Neuronal stem cell (in vitro differentiated cells): ENCODE measurements around the gene COQ3.

Experiments used
- DNase-seq: peaks from one replicate; pipeline ENCODE4 v3.0.0-alpha.2; 2013; ENCODE audit warnings: low spot score
- H2AFZ ChIP-seq: one replicate; pipeline ENCODE4 v1.6.1; 2013; ENCODE audit warnings: mild to moderate bottlenecking, low read length, inconsistent platforms
- H2AK5ac ChIP-seq: 2 replicates; pipeline ENCODE4 v1.6.1; 2013; ENCODE audit warnings: low read depth, mild to moderate bottlenecking, inconsistent platforms, low read length, moderate library complexity, mixed read lengths
- H2BK120ac ChIP-seq: 2 replicates; pipeline ENCODE4 v1.6.1; 2013; ENCODE audit warnings: low read depth, mild to moderate bottlenecking, inconsistent platforms, low read length, moderate library complexity, mixed read lengths
- H2BK12ac ChIP-seq: one replicate; pipeline ENCODE4 v1.6.1; 2013; ENCODE audit warnings: low read length, inconsistent platforms
- H2BK15ac ChIP-seq: 2 replicates; pipeline ENCODE4 v1.6.1; 2013; ENCODE audit warnings: mild to moderate bottlenecking, low read length, inconsistent platforms, mixed read lengths
- H2BK5ac ChIP-seq: one replicate; pipeline ENCODE4 v1.6.1; 2013; ENCODE audit warnings: inconsistent platforms, mild to moderate bottlenecking, low read length, moderate library complexity
- H3K14ac ChIP-seq: one replicate; pipeline ENCODE4 v1.6.1; 2013; ENCODE audit warnings: low read length, inconsistent platforms
- H3K18ac ChIP-seq: 2 replicates; pipeline ENCODE4 v1.6.1; 2013; ENCODE audit warnings: low read length, inconsistent platforms
- H3K23ac ChIP-seq: 2 replicates; pipeline ENCODE4 v1.6.1; 2013; ENCODE audit warnings: low read depth, mild to moderate bottlenecking, mixed read lengths, low read length, inconsistent platforms; ENCODE audit not compliant: poor library complexity
- H3K27ac ChIP-seq: replicated peaks from 3 replicates; pipeline ENCODE4 v1.5.1; 2013; ENCODE audit warnings: low read length, inconsistent platforms
- H3K27me3 ChIP-seq, 3 experiments: 2 replicates each; pipeline ENCODE4 v1.6.1; 2013; ENCODE audit warnings: low read length in 3 of 3, mild to moderate bottlenecking in 2 of 3, inconsistent platforms in 1 of 3, low read depth in 1 of 3, mixed read lengths in 1 of 3, moderate library complexity in 1 of 3; ENCODE audit not compliant: control insufficient read depth in 3 of 3, insufficient read depth in 3 of 3
- H3K36me3 ChIP-seq, 2 donors: replicated peaks in 1 of 2; 2 replicates each; pipeline ENCODE4 v1.6.1; 2013; ENCODE audit warnings: low read length in 2 of 2; ENCODE audit not compliant: control insufficient read depth in 2 of 2, insufficient read depth in 2 of 2
- H3K4ac ChIP-seq: 2 replicates; pipeline ENCODE4 v1.6.1; 2013; ENCODE audit warnings: inconsistent platforms, mild to moderate bottlenecking, low read length, moderate library complexity
- H3K4me1 ChIP-seq, 2 donors: 1 replicate in 1 of 2; 2 replicates in 1 of 2; pipeline ENCODE4 v1.6.1; 2013; ENCODE audit warnings: low read length in 2 of 2, low read depth in 1 of 2; ENCODE audit not compliant: control insufficient read depth in 2 of 2, insufficient read depth in 1 of 2
- H3K4me2 ChIP-seq: one replicate; pipeline ENCODE4 v1.6.1; 2013; ENCODE audit warnings: mild to moderate bottlenecking, low read length, inconsistent platforms; ENCODE audit not compliant: insufficient read depth, poor library complexity, severe bottlenecking
- H3K4me3 ChIP-seq, 2 donors: 2 replicates each; pipeline ENCODE4 v1.5.1; 2013; ENCODE audit warnings: low read length in 2 of 2, mild to moderate bottlenecking in 2 of 2, inconsistent platforms in 1 of 2, moderate library complexity in 1 of 2
- H3K79me1 ChIP-seq: one replicate; pipeline ENCODE4 v1.6.1; 2013; ENCODE audit warnings: low read depth, mild to moderate bottlenecking, inconsistent platforms, low read length, moderate library complexity
- H3K9ac ChIP-seq: one replicate; pipeline ENCODE4 v1.6.1; 2013; ENCODE audit warnings: mild to moderate bottlenecking, low read depth, low read length, inconsistent platforms; ENCODE audit not compliant: poor library complexity
- H3K9me3 ChIP-seq, 2 donors: replicated peaks in 1 of 2; 2 replicates each; pipeline versions ENCODE3 to v1.6.1; 2013; ENCODE audit warnings: low read length in 2 of 2, mild to moderate bottlenecking in 2 of 2, inconsistent platforms in 1 of 2, low read depth in 1 of 2, mixed read lengths in 1 of 2, moderate library complexity in 1 of 2; ENCODE audit not compliant: control insufficient read depth in 2 of 2, insufficient read depth in 1 of 2
- H4K8ac ChIP-seq: one replicate; pipeline ENCODE4 v1.6.1; 2013; ENCODE audit warnings: low read depth, mild to moderate bottlenecking, inconsistent platforms, low read length, moderate library complexity
- H4K91ac ChIP-seq: one replicate; pipeline ENCODE4 v1.6.1; 2013; ENCODE audit warnings: low read length, low read depth, mild to moderate bottlenecking, inconsistent platforms; ENCODE audit not compliant: poor library complexity
- WGBS, 2 donors: extraction: QIAGEN DNeasy Blood & Tissue Kit; methylation state at CpG; one replicate each; pipeline ENCODE4 v1.1.7; 2013; ENCODE audit warnings: missing lambda C conversion rate in 2 of 2, mixed read lengths in 1 of 2; ENCODE audit not compliant: insufficient read length in 2 of 2, insufficient replicate concordance in 1 of 2; ENCODE audit errors: extremely low coverage in 2 of 2; 5-methylcytosine and 5-hydroxymethylcytosine counted together

COQ3 gene

DNA sequence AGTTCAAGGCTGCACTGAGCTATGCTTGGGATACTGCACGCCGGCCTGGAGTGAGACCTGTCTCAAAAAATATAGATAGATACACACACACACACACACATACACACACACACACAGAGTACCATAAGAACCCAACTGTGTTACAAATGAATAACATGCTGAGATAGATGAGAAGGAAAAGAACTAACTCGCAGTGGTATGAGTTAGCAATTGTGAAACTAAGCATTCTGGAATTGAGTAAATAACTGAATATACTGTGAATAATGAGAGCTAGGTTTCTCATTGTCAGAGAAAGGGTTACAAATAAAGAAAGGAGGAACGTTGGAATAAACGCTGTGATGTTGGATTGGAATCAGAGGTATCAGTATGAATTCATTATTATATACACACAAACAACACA lies 30.0 kb downstream of the COQ3 start:
- Histone ChIP-seq H3K36me3 (no peaks in the 10 kb centered on the region), H3K4me3 (no peak overlapping the region), H2BK15ac (no peak overlapping the region), H3K27ac (no peak overlapping the region), H3K4me1 (no peaks in the 10 kb centered on the region), H3K9me3 (no peaks in the 10 kb centered on the region), H3K18ac (no peak overlapping the region), H2BK5ac (no peak overlapping the region), H2AK5ac (no peak overlapping the region), H3K23ac (no peak overlapping the region), H3K79me1 (no peaks in the 10 kb centered on the region), H3K4me2 (no peak overlapping the region), H3K9ac (no peak overlapping the region), H2AFZ (no peak overlapping the region), H2BK120ac (no peak overlapping the region), H4K8ac (no peak overlapping the region), H2BK12ac (no peak overlapping the region), H3K14ac (no peak overlapping the region), H3K27me3 (no peaks in the 10 kb centered on the region), H4K91ac (no peak overlapping the region), H3K4ac (no peak overlapping the region)
- WGBS, 2 donors = no CpG with 5 or more reads among the region's 5 CpGs
- DNase-seq = no peak

DNA sequence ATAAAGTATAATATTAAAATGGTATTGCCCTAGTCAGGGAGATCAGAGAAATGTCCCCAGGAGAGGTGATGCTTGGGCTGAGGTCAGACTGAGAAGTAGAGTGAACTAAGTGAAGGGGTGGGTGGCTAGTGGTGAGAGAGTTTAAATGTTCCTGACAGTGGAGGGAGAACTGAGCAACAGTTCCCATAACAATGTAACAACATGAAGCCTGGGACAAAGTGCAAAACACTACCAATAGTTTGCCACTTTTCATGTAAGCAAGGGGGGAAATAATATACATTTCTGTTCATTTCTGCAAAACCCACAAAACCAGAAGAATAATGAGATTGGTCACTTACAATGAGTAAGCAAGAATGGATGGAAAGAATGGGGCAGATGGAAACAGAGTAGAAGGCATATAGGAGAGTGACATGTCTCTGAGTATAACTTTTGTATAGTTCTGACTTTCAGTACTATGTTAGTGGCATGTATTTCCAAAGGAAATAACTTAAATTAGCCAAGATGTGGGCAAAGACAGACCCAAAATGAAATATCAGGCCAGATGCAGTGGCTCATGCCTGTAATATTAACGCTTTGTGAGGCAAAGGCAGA lies 31.2 kb downstream of the COQ3 start:
- no peak overlapping the region for H4K8ac ChIP-seq
- no peaks in the 10 kb centered on the region for H3K4me1 ChIP-seq
- no peaks in the 10 kb centered on the region for H3K9me3 ChIP-seq
- no CpG with 5 or more reads among the region's 1 CpG for WGBS, 2 donors
- H3K79me1 ChIP-seq = no peaks in the 10 kb centered on the region
- H2AFZ ChIP-seq = no peak overlapping the region
- H2BK12ac ChIP-seq = no peak overlapping the region
- no peak overlapping the region for H3K27ac ChIP-seq
- H2BK5ac ChIP-seq = no peak overlapping the region
- H4K91ac ChIP-seq = no peak overlapping the region
- no peak overlapping the region for H3K4ac ChIP-seq
- no peak for DNase-seq
- no peak overlapping the region for H3K4me3 ChIP-seq
- H2BK120ac ChIP-seq = no peak overlapping the region
- no peaks in the 10 kb centered on the region for H3K36me3 ChIP-seq
- H3K18ac ChIP-seq = no peak overlapping the region
- no peak overlapping the region for H2AK5ac ChIP-seq
- H3K4me2 ChIP-seq = no peak overlapping the region
- no peak overlapping the region for H2BK15ac ChIP-seq
- peaks cover 0 to 3% (median 0%) of the 10 kb centered on the region in 3 experiments for H3K27me3 ChIP-seq
- no peak overlapping the region for H3K23ac ChIP-seq
- H3K9ac ChIP-seq = no peak overlapping the region
- H3K14ac ChIP-seq = no peak overlapping the region

DNA sequence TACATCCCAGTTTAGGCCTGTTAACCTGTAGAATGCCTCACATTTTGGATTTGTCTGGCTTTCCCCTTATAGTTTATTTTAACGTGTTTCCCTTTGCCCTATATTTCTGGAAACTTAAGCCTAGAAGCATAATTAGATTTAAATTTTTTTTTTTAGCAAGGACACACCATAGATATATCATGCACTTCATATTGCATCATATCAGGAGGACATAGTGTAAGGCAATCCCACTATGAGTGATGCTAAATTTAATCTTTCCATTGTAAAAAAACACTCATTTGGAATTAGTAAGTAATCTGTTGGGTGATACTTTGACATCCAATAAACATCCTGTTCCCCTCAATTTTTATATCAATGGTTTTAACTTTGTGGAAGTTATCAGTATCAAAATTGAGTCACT lies 34.2 kb downstream of the COQ3 start:
- Histone ChIP-seq H2AFZ (no peak overlapping the region), H2BK15ac (no peak overlapping the region), H2BK120ac (no peak overlapping the region), H3K27ac (no peak overlapping the region), H3K9ac (no peak overlapping the region), H3K18ac (no peak overlapping the region), H3K4me3 (no peak overlapping the region), H3K79me1 (no peaks in the 10 kb centered on the region), H4K8ac (no peak overlapping the region), H3K4ac (no peak overlapping the region), H3K27me3 (peaks cover 0 to 7% (median 0%) of the 10 kb centered on the region in 3 experiments), H3K4me1 (no peaks in the 10 kb centered on the region), H3K23ac (no peak overlapping the region), H3K36me3 (no peaks in the 10 kb centered on the region), H2BK5ac (no peak overlapping the region), H3K4me2 (no peak overlapping the region), H3K14ac (no peak overlapping the region), H3K9me3 (no peaks in the 10 kb centered on the region), H2BK12ac (no peak overlapping the region), H4K91ac (no peak overlapping the region), H2AK5ac (no peak overlapping the region)
- no CpG with 5 or more reads among the region's 1 CpG for WGBS, 2 donors
- no peak for DNase-seq

DNA sequence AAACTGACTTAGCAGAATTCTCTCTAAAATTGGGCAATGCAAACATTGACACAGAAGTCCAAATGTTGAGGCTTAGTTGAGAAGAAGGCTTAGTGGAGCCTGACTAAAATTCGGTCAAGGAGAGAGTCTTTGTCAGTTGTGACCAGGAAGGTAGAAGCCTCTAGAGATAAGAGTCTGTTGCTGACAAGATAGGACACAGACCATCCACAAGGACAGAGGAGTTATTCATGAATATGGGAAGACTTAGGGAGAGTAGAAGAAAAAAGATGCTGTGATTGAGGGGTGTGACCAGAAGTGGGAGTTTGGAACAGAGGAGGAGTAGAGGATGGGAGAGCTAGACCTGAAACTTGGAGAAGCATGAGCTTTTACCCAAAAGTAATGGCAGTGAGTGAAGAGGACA lies 37.4 kb downstream of the COQ3 start:
- no peak overlapping the region for H2AK5ac ChIP-seq
- H4K91ac ChIP-seq = no peak overlapping the region
- no CpG with 5 or more reads among the region's 1 CpG for WGBS, 2 donors
- H3K4me1 ChIP-seq = no peaks in the 10 kb centered on the region
- H3K4ac ChIP-seq = no peak overlapping the region
- H3K9me3 ChIP-seq = no peaks in the 10 kb centered on the region
- H4K8ac ChIP-seq = no peak overlapping the region
- no peak overlapping the region for H3K4me2 ChIP-seq
- H2AFZ ChIP-seq = no peak overlapping the region
- no peak overlapping the region for H2BK12ac ChIP-seq
- no peaks in the 10 kb centered on the region for H3K36me3 ChIP-seq
- peaks cover 0 to 11% (median 0%) of the 10 kb centered on the region in 3 experiments for H3K27me3 ChIP-seq
- H2BK15ac ChIP-seq = no peak overlapping the region
- H3K79me1 ChIP-seq = no peaks in the 10 kb centered on the region
- H3K14ac ChIP-seq = no peak overlapping the region
- no peak overlapping the region for H3K18ac ChIP-seq
- no peak overlapping the region for H2BK120ac ChIP-seq
- H3K9ac ChIP-seq = no peak overlapping the region
- no peak overlapping the region for H2BK5ac ChIP-seq
- no peak for DNase-seq
- H3K23ac ChIP-seq = no peak overlapping the region
- no peak overlapping the region for H3K27ac ChIP-seq
- no peak overlapping the region for H3K4me3 ChIP-seq
